Ramos (cell line): ENCODE data around the gene CCL1.

Experiments
- in situ Hi-C: fragments of 300-500 bp; cut with MboI; formaldehyde crosslinking; loops from one replicate; pipeline ENCODE4 v1.14.3; 2022; ENCODE audit warnings: low sequenced_read_pairs; ENCODE audit not compliant: unreplicated experiment

The CCL1 gene

DNA sequence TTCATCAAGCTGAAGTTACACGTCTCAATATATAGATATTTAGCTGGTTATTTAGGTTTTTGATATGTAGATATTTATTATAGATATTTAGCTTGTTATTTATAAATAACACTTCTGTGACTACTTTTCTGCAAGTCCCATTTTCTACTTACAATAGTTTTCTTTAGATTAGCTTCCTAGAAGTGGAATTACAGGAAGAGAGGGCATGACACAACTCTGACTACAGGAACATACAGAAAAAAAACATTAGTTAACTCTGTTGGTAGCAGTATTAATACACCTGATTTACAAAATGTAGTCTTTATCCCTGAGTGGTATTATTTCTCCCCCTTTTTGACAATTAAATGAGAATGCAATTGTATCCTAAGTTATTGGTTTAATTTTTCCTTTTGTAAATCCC lies 21.2 kb upstream of the CCL1 start:
- in situ Hi-C loops: no loop called here

DNA sequence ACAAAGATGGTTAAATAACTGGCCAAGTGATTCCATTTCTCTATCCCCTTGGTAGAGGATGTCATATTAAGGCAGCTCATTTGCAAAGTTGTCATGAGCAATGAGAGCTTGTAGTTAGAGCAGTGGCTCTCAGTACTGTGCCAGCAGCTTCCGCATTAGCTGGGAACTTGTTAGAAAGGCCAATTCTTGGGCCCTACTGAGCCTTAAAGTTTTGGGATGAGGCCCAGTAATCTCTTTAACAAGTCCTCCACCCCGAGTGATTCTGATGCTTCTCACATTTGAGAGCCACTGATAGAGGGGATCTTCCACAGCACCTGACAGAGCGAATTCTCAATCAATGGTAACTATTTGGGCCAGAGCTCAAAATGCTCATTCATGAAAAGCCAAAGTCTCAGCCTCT lies 20.2 kb upstream of the CCL1 start:
- in situ Hi-C loops: no loop called here

GRCh38 chr17:34382621-34383124 lies 19.6 kb upstream of the CCL1 start:
- in situ Hi-C loops: no loop called here

DNA sequence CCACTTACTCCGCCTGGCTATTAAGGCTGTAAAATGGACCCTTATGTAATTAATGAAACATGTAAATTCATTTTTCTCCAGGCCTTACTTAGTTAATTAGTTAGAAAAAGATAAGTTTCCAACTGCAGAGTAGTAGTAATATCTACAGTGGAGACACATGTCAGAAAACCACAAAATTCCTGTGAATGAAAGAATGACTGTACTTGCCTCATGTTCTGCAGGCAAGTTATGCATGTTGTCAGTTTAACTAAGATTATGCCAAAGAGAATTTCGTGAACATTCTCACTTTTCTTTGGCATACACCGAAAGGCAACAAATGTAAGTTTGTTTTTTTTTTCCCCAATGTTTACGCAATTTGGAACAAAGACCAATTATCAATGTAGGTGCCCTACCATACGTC lies 16.8 kb upstream of the CCL1 start:
- in situ Hi-C loops: no loop called here

DNA sequence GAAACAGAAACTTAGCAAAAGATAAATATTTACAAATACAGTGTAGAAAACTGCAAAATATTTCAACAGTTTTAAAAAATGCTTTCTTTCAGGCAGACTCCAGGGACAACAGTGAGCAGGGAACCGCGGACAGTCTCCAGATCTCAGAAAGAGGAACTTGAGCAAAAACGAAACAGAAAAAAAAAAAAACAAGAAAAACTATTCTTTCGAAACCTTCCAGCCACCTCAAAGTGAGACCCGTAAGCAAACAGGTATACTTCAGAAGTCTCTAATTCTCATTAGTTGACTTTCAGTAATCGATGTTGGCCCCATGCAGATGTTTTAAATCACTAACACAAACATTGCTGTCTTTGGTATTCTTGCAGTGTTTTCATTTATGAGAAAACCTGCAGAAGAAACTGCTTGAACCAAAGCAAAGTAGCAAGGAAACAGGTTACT lies 15.7 kb upstream of the CCL1 start:
- in situ Hi-C loops: no loop called here

- in situ Hi-C loops: no loop called here
Observed at GRCh38 chr17:34377078-34377823, 14.2 kb upstream of the CCL1 start.

DNA sequence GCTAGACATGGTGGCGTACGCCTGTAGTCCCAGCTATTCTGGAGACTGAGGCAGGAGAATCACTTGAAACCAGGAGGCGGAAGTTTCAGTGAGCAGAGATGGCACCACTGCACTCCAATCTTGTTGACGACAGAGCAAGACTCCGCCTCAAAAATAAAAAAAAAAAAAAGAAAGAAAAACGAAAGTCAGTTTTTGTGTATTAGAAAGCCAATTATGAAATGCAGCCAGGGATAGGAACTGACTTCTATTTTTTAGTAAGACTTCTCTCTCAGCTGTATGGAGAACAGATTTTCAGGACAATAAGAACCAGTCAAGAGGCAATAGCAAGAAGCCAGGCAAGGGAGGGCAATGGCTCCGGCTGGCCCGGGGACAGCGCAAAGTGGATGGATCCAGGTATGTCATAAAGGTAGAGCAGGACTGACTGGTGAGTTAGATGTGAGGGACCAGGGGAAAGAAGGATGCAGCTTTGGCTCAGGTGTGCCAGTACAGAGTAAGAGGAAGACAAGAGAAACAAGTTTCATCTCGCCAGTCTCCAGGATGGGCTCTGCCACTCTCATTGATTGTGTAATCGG lies 12.5 kb upstream of the CCL1 start:
- in situ Hi-C loops: no loop called here

DNA sequence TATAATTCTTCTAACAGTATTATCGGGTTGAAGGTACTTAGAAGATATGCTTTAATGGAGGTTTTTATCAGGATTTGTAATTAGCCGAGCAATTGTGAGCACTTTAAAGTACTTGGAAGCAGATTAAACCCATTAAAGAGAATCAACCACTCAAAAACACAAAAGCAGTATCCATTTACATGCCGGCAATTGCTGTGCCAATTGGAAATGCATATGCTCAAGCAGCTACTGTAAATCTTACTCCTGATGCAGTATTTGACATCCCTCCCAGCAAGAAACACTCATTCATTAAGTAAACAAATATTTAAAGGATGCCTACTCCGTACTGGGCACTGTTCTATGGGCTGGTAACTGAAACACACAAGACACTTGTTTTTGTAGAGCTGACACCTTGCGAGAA lies 11.4 kb upstream of the CCL1 start:
- in situ Hi-C loops: no loop called here

- in situ Hi-C loops: no loop called here
Observed at GRCh38 chr17:34371405-34372100, 8.5 kb upstream of the CCL1 start.

GRCh38 chr17:34370997-34371395 lies 8.0 kb upstream of the CCL1 start:
- in situ Hi-C loops: no loop called here

DNA sequence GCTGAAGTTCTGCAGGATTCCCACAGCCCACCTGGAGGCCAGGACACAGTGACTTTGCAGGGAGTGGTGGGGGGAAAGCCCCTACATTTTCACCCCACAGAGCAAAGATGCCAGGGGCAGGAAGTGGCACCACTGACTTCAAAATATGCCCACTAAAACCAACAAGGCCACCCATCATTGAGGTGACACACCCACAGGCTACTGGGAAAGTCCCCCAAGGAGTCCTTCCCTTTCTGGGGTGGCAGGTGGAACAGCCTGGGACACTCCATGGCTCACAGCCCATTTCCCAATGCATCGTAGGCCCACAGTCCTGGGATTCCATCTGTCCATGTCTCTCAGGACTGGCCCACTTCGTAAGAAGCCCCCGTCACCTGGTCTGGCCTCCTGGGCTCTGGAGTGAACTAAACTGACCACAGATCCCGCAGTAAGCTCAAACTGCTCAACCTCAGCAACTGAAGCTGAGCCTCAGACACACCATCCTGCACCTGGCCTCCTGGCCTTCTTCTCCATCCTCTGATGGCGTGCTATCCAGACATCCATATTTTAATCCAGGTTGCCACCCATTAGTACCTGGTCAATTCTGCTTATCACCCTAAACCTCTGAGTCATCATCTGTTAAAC lies 7.5 kb upstream of the CCL1 start:
- in situ Hi-C loops: no loop called here

DNA sequence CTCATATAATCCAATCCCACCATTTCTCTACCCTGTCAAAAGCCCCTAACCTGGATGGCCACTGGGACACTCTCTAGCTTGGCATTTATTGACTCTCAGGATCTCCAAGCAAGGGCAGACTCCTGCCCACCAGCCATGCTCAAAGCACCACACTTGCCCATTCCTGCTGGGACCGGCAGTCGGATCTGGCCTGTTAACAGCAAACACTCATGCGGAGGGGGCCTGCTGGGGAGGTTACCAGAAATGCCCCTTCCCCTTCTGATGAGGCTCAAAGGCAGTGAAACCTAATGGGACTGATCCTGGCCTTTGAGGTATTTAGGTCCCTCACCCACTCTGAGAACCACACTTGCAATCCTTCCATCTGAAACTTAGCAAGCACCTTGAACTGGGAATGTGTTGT lies 6.5 kb upstream of the CCL1 start:
- in situ Hi-C loops: no loop called here

DNA sequence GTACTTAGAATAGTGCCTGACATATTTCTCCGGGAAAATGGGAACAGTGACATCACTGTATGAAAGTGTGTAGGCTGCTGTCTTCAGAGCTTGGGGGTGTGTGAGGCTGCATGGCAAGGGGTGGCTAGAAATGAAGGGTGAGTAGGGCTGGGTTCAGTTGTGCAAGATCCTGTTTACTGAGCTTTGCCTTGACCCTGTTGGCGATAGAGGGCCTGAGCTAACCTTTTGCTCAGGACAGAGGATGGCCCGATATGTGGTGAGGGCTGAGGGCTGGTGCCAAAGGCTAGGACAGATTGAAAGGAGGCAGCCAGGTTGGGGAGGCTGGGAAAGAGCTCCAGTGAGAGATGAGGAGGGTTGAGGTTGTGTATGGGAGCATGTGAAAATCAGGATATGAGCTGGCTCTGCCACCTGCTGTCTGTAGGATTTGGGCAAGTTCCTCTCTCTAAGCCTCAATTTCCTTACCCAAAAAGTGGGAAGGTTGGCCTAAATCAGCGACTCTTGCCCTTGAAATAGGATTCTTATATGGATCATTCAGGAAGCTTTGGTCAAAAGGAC lies 6.0 kb upstream of the CCL1 start:
- in situ Hi-C loops: no loop called here

GRCh38 chr17:34368196-34368945 lies 5.3 kb upstream of the CCL1 start:
- in situ Hi-C loops: no loop called here

GRCh38 chr17:34367486-34368195 lies 4.6 kb upstream of the CCL1 start:
- in situ Hi-C loops: no loop called here

- in situ Hi-C loops: no loop called here
Observed at GRCh38 chr17:34366529-34367107, 3.6 kb upstream of the CCL1 start.

- in situ Hi-C loops: no loop called here
Observed at GRCh38 chr17:34366010-34366409, 3.0 kb upstream of the CCL1 start.

GRCh38 chr17:34365340-34365739 lies 2.3 kb upstream of the CCL1 start:
- in situ Hi-C loops: no loop called here

DNA sequence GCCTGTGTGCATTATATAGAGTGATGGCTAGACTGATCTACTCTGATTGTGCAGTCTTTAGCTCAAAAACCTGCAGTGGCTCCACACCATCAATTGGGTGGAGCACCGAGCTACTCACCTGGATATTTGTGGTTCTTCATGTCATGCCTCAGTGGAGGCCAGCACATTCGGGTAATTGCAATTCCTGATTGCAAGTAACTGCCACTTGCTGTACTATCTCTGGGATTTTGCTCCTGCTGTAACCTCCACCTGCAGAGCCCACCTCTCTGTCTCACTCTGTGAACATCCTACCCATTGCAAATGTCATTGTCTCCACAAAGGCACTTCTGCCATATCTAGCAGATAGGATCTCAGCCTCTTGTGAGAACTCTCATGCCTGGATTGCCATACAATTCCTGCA lies 1.7 kb upstream of the CCL1 start:
- in situ Hi-C loops: loop anchor here (5.0 kb wide), 1 partner anchor 162 kb away; no protein-coding TSS in a partner anchor
